SK-N-SH (cell line): ENCODE measurements around the gene NWD2.

Experiments
- CHD2 ChIP-seq: fragments of 150-350 bp; IDR thresholded peaks from 2 replicates; pipeline ENCODE4 v1.6.1; 2018; ENCODE audit warnings: low read length; ENCODE audit not compliant: partially characterized antibody
- TF ChIP-seq, protein P1 (sequence below): fragments of 200-600 bp; sonication (generic); IDR thresholded peaks from 2 replicates; pipeline ENCODE4 v1.6.1; 2017; ENCODE audit warnings: antibody characterized with exemption, mild to moderate bottlenecking, moderate library complexity

DNA sequence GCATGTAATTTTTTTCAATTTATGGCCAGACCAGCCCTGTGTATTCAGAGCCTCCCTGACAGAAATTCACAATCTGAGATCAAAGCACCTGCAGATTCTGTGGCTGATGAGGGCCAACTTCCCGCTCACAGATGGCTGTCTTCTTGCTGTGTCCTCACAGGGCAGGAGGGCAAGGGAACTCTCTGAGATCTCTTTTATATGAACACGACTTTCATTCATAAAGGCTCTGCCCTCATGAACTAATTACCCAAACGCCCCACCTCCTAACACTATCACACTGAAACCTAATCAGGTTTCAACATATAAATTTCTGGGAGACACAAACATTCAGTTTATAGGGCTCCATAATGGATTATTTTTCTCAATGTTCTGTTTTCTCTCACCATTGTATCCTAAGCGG, 192.6 kb downstream of the NWD2 start:
- TF ChIP-seq, protein P1, sequence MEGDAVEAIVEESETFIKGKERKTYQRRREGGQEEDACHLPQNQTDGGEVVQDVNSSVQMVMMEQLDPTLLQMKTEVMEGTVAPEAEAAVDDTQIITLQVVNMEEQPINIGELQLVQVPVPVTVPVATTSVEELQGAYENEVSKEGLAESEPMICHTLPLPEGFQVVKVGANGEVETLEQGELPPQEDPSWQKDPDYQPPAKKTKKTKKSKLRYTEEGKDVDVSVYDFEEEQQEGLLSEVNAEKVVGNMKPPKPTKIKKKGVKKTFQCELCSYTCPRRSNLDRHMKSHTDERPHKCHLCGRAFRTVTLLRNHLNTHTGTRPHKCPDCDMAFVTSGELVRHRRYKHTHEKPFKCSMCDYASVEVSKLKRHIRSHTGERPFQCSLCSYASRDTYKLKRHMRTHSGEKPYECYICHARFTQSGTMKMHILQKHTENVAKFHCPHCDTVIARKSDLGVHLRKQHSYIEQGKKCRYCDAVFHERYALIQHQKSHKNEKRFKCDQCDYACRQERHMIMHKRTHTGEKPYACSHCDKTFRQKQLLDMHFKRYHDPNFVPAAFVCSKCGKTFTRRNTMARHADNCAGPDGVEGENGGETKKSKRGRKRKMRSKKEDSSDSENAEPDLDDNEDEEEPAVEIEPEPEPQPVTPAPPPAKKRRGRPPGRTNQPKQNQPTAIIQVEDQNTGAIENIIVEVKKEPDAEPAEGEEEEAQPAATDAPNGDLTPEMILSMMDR: no peak
- TF ChIP-seq CHD2: no peak
